Neural progenitor cell (in vitro differentiated cells): ENCODE data around the gene TMEM52.

Experiments used
- CTCF ChIP-seq: fragments of 200-600 bp; sonication (generic); IDR thresholded peaks from 2 replicates; pipeline ENCODE4 v1.5.1; 2017; ENCODE audit warnings: antibody characterized with exemption, mild to moderate bottlenecking
- EZH2phosphoT487 ChIP-seq: fragments of 200-600 bp; sonication (generic); IDR thresholded peaks from 2 replicates; pipeline ENCODE4 v1.6.1; 2017; ENCODE audit warnings: antibody characterized with exemption

- TF ChIP-seq CTCF = no peak
- no peak for TF ChIP-seq EZH2phosphoT487
These were observed 7.3 kb upstream of the TMEM52 start for GRCh38 chr1:1926346-1926811.
